Neuron (in vitro differentiated cells): ENCODE data around the gene LSM14B.

ENCODE experiments used
- H2AFZ ChIP-seq: one replicate; pipeline ENCODE4 v1.6.1; 2013; ENCODE audit warnings: low read depth, mild to moderate bottlenecking, inconsistent platforms, low read length, moderate library complexity
- H3K27me3 ChIP-seq: one replicate; pipeline ENCODE4 v1.6.1; 2013; ENCODE audit warnings: low read length; ENCODE audit not compliant: insufficient read depth
- H3K36me3 ChIP-seq: one replicate; pipeline ENCODE4 v1.6.1; 2013; ENCODE audit warnings: low read length; ENCODE audit not compliant: insufficient read depth
- H3K4me1 ChIP-seq: one replicate; pipeline ENCODE4 v1.6.1; 2013; ENCODE audit warnings: low read length; ENCODE audit not compliant: insufficient read depth
- H3K4me3 ChIP-seq: 2 replicates; pipeline ENCODE4 v1.5.1; 2013; ENCODE audit warnings: mild to moderate bottlenecking, low read length, moderate library complexity
- H3K9me3 ChIP-seq: one replicate; pipeline ENCODE4 v1.6.1; 2013; ENCODE audit warnings: low read length

Gene LSM14B

DNA sequence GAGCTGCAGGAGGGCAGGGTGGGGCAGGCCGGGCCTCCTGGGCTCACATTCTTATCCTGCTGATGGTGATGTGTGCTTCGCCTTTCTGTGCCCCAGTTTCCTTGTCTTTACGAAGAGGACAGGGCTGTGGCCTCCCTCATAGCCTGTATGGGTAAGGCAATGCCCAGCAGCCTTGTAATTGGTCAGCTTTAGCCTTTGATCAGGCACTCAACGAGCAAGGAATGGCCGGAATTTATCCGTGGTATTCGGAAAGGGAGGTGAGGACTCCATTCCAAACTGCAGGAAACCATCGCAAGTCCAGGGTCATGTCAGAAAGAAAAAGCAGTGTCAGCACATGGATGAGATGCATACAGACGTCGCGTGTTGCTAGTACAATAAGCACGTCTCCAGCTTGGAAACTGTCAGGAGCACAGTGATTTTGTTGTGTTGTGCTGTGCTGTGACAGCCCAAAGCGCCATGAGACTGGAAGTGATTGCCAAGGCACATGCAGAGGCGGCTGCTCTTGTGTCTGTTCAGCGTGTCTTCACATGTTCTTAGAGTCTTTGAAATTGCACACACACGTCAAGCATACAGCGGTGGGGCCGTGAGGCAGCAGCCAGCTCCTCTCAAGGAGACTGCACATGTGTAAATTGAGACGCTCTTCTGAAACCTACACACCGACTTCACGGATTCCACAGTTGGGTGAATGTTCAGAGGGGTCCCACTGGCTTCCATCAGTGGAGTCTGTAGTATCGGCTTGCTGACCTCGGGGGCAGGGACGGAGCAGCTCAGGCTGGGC, 27.4 kb downstream of the LSM14B start:
- Histone ChIP-seq H3K36me3 (peaks cover 43% of the 10 kb centered on the region), H2AFZ (no peak overlapping the region), H3K4me3 (no peak overlapping the region), H3K4me1 (peaks cover 24% of the 10 kb centered on the region), H3K27me3 (no peaks in the 10 kb centered on the region), H3K9me3 (peaks cover 21% of the 10 kb centered on the region)

DNA sequence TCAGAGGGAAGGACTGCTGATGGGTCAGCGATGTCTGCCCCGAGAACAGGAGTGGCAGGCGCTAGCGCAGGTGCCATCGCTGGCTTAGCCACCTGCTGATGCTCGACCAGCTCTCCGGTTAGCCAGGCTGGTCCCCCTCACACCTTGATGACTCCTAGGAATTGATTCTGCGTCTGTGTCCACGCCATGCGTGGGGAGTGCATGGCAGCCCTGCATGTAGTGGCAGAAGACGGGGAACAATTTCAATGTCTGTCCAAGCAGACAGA, 28.0 kb downstream of the LSM14B start:
- Histone ChIP-seq H3K4me1 (peaks cover 19% of the 10 kb centered on the region), H3K4me3 (no peak overlapping the region), H3K36me3 (peaks cover 40% of the 10 kb centered on the region), H2AFZ (no peak overlapping the region), H3K9me3 (peaks cover 21% of the 10 kb centered on the region), H3K27me3 (no peaks in the 10 kb centered on the region)

DNA sequence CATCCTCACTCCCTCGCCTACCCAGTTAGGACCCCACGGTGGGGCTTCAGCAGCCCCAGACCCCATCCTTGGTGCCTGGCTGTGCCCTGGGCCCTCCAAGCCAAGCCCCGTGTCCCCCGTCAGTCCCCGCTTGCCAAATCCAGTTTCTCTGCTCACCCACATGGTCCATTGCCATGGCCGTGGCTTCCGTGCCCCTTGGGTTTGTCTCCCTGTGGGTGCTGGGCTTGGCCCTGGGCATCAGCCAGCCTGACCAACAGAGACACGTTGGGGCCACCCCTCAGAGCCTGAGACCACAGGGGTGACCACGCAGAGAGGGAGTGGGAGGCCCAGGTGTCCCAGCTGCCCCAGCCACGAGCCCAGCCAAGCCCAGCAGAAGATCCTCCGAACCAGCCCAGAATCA, 28.9 kb downstream of the LSM14B start:
- Histone ChIP-seq H3K9me3 (peaks cover 17% of the 10 kb centered on the region), H2AFZ (no peak overlapping the region), H3K4me3 (no peak overlapping the region), H3K27me3 (no peaks in the 10 kb centered on the region), H3K36me3 (peaks cover 35% of the 10 kb centered on the region), H3K4me1 (peaks cover 15% of the 10 kb centered on the region)

DNA sequence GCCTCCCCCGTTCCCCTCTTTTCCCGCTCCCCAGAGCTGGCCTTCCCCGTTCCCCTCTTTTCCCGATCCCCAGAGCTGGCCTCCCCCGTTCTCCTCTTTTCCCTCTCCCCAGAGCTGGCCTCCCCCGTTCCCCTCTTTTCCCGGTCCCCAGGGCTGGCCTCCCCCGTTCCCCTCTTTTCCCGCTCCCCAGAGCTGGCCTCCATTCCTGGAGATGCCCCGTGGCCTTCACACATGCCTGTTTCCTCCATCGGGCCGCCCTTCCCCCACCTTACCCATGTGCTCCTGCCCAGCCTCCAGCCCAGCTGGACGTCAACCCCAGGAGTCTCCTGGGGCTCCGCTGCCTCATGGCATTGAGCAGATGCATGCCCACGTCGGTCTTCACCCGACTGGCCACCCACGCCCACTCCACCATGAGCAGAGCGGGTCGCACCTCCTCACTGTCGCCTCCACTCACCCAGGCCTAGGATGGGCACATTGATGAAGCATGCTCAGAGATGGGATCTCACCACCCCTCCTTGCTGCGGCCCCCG, 29.6 kb downstream of the LSM14B start:
- H3K4me3 ChIP-seq: no peak overlapping the region
- H2AFZ ChIP-seq: no peak overlapping the region
- H3K36me3 ChIP-seq: peaks cover 34% of the 10 kb centered on the region
- peaks cover 19% of the 10 kb centered on the region for H3K4me1 ChIP-seq
- no peaks in the 10 kb centered on the region for H3K27me3 ChIP-seq
- H3K9me3 ChIP-seq: peaks cover 17% of the 10 kb centered on the region

DNA sequence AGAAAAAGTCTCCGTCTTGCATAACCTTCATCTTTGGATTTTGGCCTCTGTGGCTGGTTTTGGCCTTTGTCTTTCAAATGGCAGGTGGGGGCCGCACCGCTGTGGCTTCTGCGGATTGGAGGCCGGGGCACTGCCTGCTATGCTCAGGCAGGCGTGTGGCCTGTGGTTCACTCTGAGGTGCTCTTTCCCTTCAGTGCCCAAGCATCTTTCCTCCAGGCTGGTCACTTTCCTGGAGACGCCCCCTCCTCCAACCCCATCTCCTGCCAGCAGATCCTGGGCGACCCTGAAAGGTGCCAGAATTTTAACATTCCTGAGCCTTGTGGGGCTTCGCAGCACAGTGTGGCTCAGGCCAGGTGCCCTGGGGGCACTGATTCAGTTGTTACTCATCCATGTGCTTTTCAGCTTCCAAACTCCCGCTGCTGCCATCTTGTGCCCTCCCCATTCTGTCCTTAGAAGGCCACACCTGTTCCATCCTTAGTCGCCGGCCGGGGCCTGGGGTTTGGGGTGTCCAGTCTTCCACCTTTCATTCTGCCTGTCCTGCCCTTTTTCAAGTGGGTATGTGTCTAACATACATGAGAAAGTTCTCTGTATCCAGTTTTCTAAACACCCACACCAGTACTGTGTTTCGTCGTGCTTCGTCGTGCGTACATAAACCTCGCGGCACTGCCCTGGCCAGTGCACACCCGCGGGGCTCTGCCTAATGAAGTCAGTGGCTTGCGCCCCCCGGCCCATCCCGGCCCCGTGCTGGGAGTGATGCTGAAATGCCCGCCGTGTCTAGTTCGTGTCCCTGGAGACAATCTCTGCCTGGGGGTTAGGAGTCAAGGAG, 33.4 kb downstream of the LSM14B start:
- Histone ChIP-seq H3K4me3 (no peak overlapping the region), H3K4me1 (peaks cover 3% of the 10 kb centered on the region), H3K36me3 (peaks cover 58% of the 10 kb centered on the region), H2AFZ (no peak overlapping the region), H3K9me3 (peaks cover 12% of the 10 kb centered on the region), H3K27me3 (no peaks in the 10 kb centered on the region)

DNA sequence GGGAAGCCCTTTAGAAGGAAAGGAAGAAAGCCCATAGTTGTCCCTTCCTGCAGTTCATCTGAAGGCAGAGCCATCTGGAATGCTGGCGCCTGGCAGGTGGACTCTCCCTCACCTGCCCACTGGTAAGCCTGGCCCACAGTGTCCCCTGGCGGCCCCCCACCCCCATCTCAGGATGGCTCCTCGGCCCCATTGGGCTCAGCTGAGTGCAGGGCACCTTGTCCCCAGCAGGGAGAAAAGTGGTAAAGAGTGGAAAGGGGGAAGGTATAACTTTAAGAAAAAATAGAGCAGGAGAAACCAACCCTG, 33.9 kb downstream of the LSM14B start:
- H2AFZ ChIP-seq: no peak overlapping the region
- peaks cover 12% of the 10 kb centered on the region for H3K9me3 ChIP-seq
- H3K4me1 ChIP-seq: peaks cover 3% of the 10 kb centered on the region
- H3K4me3 ChIP-seq: no peak overlapping the region
- no peaks in the 10 kb centered on the region for H3K27me3 ChIP-seq
- H3K36me3 ChIP-seq: peaks cover 64% of the 10 kb centered on the region

DNA sequence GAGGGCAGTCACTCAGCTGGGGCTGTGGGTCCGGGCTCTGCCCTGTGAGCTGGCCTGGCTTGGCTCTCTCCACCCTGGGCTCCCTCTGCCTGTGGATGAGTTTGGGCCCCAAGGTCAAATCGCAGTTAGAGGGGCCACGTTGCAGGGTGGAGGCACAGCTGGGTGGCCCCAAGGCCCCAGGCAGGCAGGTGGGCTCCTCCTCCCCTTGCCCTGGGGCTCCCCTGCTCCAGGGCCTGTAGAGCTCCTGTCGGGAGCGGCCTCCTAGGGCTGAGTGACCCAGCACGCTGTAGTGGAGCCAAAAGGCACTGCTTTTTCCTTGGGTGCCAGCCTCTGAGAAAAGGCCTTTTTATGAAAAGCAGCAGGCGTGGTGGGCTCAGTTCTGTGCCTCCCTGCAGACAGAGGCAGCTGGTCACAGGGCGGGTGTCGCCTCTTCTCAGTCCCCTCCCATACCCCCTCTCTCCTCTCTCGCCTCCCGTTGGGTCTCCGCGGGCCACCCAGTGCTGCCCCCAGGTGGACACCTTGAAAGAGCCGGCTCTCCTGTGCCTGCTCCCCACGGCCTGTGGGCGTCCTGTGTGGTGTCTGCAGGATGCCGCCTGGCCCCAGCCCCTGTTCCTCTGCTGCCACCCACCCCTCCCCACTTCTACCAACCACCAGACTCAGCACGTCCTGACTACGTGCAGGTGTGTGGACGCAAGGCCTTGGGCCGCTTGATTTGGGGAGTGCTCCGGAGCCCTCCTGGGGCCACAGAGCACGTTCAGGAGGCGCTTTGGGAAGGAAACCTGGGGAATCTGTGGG, 34.5 kb downstream of the LSM14B start:
- H3K4me3 ChIP-seq: no peak overlapping the region
- H3K9me3 ChIP-seq: peaks cover 12% of the 10 kb centered on the region
- H2AFZ ChIP-seq: no peak overlapping the region
- H3K27me3 ChIP-seq: no peaks in the 10 kb centered on the region
- peaks cover 3% of the 10 kb centered on the region for H3K4me1 ChIP-seq
- H3K36me3 ChIP-seq: peaks cover 66% of the 10 kb centered on the region

DNA sequence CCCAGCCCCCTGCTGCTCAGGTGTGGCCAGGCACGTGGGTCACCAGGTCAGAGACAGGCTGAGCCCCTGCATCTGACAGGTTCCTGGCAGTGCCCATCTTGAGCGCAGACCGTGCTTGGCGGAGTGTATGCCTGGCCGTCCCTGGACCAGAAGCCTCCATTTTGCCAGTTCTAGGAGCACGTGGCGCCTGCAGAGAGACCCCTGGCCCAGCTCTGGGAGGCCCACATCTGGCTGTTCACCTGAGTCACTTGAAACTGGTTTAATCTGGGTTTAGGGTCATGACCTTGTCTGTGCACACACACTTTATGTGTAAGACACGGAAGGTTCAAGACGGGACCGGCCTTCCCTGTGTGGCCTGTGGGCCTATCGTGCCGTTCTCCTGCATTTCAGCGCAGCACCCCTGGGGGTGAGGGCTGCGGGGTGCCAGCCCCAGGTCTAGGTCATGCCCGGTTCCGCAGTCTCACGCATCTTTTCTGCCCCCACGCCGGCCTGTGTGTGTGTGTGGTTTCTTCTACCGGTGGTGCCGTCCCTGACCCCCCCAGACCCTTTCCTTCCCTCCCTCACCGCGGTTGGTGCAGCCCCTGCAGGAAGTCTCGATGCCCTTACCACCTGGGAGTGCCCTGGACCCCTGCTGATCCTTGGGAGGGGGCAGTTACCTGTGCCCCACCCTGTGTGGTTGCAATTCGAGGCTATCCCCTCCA, 35.3 kb downstream of the LSM14B start:
- Histone ChIP-seq H3K27me3 (no peaks in the 10 kb centered on the region), H3K4me3 (no peak overlapping the region), H3K9me3 (peaks cover 9% of the 10 kb centered on the region), H2AFZ (no peak overlapping the region), H3K36me3 (peaks cover 66% of the 10 kb centered on the region), H3K4me1 (peaks cover 3% of the 10 kb centered on the region)

DNA sequence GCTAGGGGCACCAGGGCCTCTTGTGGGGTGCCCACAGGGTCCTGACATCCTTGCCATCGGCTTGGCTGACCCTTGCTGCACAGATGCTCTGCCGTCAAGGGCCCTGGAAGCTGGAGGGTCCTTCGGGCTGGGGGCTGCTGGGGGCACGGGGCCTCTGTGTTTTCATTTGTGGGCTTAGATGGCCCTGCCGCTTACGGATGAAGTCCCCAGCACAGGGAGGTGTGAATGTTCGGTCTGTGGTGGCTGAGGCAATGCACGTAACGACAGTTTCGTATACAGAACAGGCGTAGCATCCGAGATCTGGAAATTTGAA, 35.8 kb downstream of the LSM14B start:
- Histone ChIP-seq H3K27me3 (no peaks in the 10 kb centered on the region), H3K36me3 (peaks cover 67% of the 10 kb centered on the region), H2AFZ (no peak overlapping the region), H3K4me3 (no peak overlapping the region), H3K9me3 (peaks cover 8% of the 10 kb centered on the region), H3K4me1 (peaks cover 3% of the 10 kb centered on the region)

DNA sequence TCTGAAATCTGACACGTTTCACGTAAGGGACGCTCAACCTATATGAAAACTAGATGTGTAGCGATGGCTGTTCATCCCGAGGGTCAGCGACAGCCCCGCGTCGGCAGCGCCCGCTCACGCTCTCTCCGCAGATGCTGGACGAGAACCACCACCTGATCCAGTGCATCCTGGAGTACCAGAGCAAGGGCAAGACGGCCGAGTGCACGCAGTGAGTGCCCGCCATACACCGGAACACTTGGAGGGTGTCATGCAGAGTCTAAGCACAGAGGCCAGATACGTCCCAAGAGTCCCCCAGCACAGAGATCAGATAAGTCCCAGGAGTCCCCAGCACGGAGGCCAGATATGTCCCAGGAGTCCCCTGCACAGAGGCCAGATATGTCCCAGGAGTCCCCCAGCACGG, 36.3 kb downstream of the LSM14B start:
- Histone ChIP-seq H3K4me1 (peaks cover 3% of the 10 kb centered on the region), H3K9me3 (peaks cover 4% of the 10 kb centered on the region), H3K4me3 (no peak overlapping the region), H2AFZ (no peak overlapping the region), H3K27me3 (no peaks in the 10 kb centered on the region), H3K36me3 (peaks cover 67% of the 10 kb centered on the region)

DNA sequence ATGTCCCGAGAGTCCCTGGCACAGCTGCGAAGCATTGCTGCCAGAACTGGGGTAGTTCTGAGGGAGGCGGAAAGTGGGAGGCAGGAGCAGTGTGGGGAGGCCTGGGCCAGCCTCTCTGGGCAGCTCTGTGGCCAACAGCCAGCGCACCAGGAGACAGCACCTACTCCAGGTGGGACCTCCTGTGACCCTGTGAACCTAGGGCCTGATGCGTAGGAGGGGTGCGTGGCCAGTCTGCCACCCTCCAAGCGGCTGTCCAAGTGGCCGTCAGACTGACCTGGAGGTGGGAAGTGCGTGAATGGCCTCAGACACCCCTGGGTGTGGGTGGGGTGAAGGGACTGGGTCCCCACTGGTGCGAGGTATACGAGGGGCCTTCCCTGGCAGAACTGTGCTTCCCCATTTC, 36.8 kb downstream of the LSM14B start:
- Histone ChIP-seq H3K36me3 (peaks cover 67% of the 10 kb centered on the region), H3K9me3 (no peaks in the 10 kb centered on the region), H3K4me3 (no peak overlapping the region)

DNA sequence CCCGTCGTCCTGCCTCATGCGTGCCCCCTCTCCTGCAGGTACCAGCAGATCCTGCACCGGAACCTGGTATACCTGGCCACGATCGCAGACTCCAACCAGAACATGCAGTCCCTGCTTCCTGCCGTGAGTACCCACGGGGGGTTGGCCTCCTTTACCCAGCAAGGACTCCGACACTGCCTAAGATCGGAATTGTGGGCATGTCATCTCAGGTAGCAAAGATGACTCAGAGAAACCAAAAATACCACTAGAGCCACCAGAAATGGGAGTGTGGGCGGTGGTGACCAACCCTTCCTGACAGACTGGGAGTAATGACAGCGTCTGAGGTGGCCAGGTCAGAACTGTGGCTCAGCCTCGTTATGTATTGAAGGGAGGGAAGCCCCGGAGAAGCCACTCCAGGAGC, 37.6 kb downstream of the LSM14B start:
- H3K4me1 ChIP-seq: peaks cover 3% of the 10 kb centered on the region
- peaks cover 69% of the 10 kb centered on the region for H3K36me3 ChIP-seq

More for the DNA sequence above, 36.8 kb downstream of the LSM14B start:
- no peaks in the 10 kb centered on the region for H3K27me3 ChIP-seq
- H3K4me1 ChIP-seq: peaks cover 3% of the 10 kb centered on the region
- no peak overlapping the region for H2AFZ ChIP-seq

DNA sequence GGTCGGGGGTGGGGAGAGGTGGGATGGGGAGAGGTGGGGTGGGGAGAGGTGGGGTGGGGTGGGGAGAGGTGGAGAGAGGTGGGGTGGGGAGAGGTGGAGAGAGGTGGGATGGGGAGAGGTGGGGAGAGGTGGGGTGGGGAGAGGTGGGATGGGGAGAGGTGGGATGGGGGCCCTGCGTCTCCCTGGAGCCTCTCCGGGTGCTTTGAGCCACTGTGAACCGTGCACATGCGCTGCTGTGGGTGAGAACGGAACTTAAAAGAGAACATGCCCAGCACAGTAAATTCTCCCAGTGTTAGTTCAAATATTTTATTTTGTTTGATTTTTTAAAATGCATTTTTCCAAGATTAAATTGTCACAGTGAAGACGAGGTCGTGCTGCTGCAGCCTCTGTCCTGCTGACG, 38.0 kb downstream of the LSM14B start:
- H3K27me3 ChIP-seq: no peaks in the 10 kb centered on the region
- H3K4me1 ChIP-seq: peaks cover 3% of the 10 kb centered on the region
- no peaks in the 10 kb centered on the region for H3K9me3 ChIP-seq
- H2AFZ ChIP-seq: no peak overlapping the region
- H3K4me3 ChIP-seq: no peak overlapping the region
- H3K36me3 ChIP-seq: peaks cover 72% of the 10 kb centered on the region

More for the DNA sequence above, 37.6 kb downstream of the LSM14B start:
- Histone ChIP-seq H2AFZ (no peak overlapping the region), H3K27me3 (no peaks in the 10 kb centered on the region), H3K4me3 (no peak overlapping the region), H3K9me3 (no peaks in the 10 kb centered on the region)
